ENCODE results near the gene NME9. TPM values are rescaled to one million over a fixed set of nuclear protein-coding genes. Genes with fewer than 3 reads are reported as not detected.

NME9 gene
- total and polyA plus RNA-seq, 7 donors, result 0.23 TPM; not detected in 6

DNA sequence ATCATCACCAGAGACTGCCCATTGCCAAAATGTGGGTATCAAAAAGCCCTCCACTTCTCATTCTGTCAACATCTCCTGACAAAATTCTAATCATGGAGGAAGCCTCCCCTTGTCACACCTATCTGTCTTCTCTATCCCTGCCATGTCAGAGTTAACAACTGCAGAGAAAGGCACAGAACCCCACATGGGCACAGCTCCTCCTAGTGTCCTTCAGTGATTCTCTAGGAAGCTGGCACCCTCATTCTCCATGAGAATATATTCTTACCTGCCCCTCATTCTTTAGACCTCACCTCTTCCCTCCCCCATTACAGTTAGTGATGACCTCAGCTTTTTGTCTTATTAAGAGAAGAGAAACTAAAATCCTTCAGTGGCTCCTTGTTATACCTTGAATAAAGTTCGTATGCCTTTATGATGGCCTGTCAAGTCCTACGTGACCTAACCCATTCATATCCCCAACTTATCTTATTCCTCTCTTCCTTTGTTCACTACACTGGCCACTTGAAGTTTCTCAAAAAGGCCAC is 44.6 kb downstream of the NME9 start:
- H3K36me3 ChIP-seq, result peaks cover 11 to 78% (median 44%) of the 10 kb centered on the region in 4 donors
- no peaks in the 10 kb centered on the region for H3K4me1 ChIP-seq
- TF ChIP-seq, protein P1, sequence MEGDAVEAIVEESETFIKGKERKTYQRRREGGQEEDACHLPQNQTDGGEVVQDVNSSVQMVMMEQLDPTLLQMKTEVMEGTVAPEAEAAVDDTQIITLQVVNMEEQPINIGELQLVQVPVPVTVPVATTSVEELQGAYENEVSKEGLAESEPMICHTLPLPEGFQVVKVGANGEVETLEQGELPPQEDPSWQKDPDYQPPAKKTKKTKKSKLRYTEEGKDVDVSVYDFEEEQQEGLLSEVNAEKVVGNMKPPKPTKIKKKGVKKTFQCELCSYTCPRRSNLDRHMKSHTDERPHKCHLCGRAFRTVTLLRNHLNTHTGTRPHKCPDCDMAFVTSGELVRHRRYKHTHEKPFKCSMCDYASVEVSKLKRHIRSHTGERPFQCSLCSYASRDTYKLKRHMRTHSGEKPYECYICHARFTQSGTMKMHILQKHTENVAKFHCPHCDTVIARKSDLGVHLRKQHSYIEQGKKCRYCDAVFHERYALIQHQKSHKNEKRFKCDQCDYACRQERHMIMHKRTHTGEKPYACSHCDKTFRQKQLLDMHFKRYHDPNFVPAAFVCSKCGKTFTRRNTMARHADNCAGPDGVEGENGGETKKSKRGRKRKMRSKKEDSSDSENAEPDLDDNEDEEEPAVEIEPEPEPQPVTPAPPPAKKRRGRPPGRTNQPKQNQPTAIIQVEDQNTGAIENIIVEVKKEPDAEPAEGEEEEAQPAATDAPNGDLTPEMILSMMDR (IDR thresholded peaks at IDR 0.05), result no peak
- TF ChIP-seq POLR2A (IDR thresholded peaks at IDR 0.05) (no peak), EP300 (IDR thresholded peaks at IDR 0.05) (no peak), POLR2AphosphoS5 (IDR thresholded peaks at IDR 0.05) (no peak)
- intact Hi-C loops (cut with DNase I), result no loop called here
- WGBS, 2 donors, result 91 to 95% methylated on average over 2 of the region's 2 CpGs
- DNase-seq, result no peak
- no peaks in the 10 kb centered on the region for H3K27me3 ChIP-seq
- H3K9me3 ChIP-seq, result no peaks in the 10 kb centered on the region
- H3K4me3 ChIP-seq, result no peak overlapping the region
- H3K27ac ChIP-seq, result no peak overlapping the region

DNA sequence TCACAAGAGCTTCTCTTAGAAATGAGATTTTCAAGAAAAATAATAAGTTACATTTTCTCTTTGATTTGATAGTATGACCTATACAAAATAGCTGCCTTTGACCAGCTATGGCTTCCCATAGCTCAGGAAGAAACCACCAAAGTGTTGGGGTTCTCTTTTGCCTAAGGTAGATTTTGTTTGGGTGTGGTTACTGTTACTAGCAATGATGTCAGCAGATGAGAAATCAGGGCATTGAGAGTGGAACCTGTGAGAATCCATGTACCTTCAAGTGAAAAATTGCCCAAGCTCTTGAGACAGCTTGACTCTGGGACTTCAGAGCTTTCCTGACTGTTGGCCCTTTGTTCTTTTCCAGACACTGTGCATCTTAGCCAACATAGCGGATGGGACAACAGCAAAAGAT is 45.6 kb downstream of the NME9 start:
- WGBS, 2 donors, result 97% methylated on average over 1 of the region's 1 CpG
- Histone ChIP-seq H3K4me1 (no peaks in the 10 kb centered on the region), H3K27me3 (no peaks in the 10 kb centered on the region), H3K9me3 (no peaks in the 10 kb centered on the region), H3K36me3 (peaks cover 6 to 69% (median 37%) of the 10 kb centered on the region in 4 donors), H3K27ac (no peak overlapping the region), H3K4me3 (no peak overlapping the region)
- TF ChIP-seq EP300 (IDR thresholded peaks at IDR 0.05), result no peak
- TF ChIP-seq, protein P1 (IDR thresholded peaks at IDR 0.05), result no peak
- TF ChIP-seq POLR2AphosphoS5 (IDR thresholded peaks at IDR 0.05), result no peak
- no peak for TF ChIP-seq POLR2A (IDR thresholded peaks at IDR 0.05)
- no peak for DNase-seq
- intact Hi-C loops (cut with DNase I), result no loop called here

DNA sequence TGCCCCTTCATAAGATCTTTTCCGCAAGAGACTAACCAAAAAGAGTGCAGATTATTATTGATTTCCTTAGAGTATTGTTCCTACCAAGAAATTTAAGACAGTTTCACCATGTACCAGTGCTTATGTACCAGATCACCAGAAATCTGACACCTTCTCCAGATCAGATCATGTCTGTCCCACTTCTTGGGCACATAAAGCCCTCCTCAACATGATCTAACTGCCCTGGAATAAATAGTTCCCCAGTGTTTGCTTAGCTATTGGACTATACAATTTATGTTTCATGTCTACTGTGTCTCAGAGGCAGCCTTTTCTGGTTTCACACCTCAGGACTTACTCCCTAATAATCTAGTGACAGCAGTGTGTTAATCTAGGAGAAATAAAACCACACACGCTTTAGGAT is 46.8 kb downstream of the NME9 start:
- 97 to 98% methylated on average over 2 of the region's 2 CpGs for WGBS, 2 donors
- Histone ChIP-seq H3K4me1 (no peaks in the 10 kb centered on the region), H3K4me3 (no peak overlapping the region), H3K27ac (no peak overlapping the region), H3K27me3 (no peaks in the 10 kb centered on the region), H3K36me3 (peaks cover 4 to 57% (median 33%) of the 10 kb centered on the region in 4 donors), H3K9me3 (no peaks in the 10 kb centered on the region)
- intact Hi-C loops (cut with DNase I), result no loop called here
- TF ChIP-seq POLR2AphosphoS5 (IDR thresholded peaks at IDR 0.05) (no peak), EP300 (IDR thresholded peaks at IDR 0.05) (no peak), POLR2A (IDR thresholded peaks at IDR 0.05) (no peak)
- TF ChIP-seq, protein P1 (IDR thresholded peaks at IDR 0.05), result no peak
- no peak for DNase-seq

DNA sequence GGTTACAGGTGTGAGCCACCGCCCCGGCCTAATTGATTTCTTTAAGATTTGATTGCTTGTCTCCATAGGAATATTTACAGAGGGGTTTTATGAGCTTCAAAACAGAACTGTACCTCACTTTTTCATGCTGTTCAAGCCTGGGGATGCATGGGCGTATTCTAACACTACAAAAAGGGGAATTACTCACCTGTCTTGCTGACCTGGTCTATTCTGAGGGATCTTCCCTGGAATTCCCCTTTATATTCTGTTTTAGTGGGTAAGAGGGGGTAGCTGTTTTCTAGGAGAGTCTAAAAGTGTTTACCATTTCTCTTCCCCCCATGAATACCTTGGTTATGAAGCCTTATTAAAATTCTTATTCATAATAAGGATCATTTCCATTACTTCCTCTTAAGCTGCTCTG is 48.1 kb downstream of the NME9 start:
- H3K4me1 ChIP-seq, result no peaks in the 10 kb centered on the region
- intact Hi-C loops (cut with DNase I), result no loop called here
- 94 to 99% methylated on average over 3 of the region's 3 CpGs for WGBS, 2 donors
- no peak overlapping the region for H3K4me3 ChIP-seq
- H3K36me3 ChIP-seq, result peaks cover 4 to 52% (median 27%) of the 10 kb centered on the region in 4 donors
- H3K9me3 ChIP-seq, result no peaks in the 10 kb centered on the region
- H3K27me3 ChIP-seq, result no peaks in the 10 kb centered on the region
- no peak overlapping the region for H3K27ac ChIP-seq
- DNase-seq, result no peak
- TF ChIP-seq, protein P1 (IDR thresholded peaks at IDR 0.05), result no peak
- TF ChIP-seq POLR2A (IDR thresholded peaks at IDR 0.05) (no peak), POLR2AphosphoS5 (IDR thresholded peaks at IDR 0.05) (no peak), EP300 (IDR thresholded peaks at IDR 0.05) (no peak)

Data from sigmoid colon (tissue), 7 donors.